HepG2 (cell line): ENCODE measurements around the gene CCDC83. TPM values are rescaled to one million over a fixed set of nuclear protein-coding genes. Genes with fewer than 3 reads are reported as not detected.

Experiments
- ATAC-seq: fragments of 200-7000 bp; cut with Tn5 transposase; 3 replicates; pipeline ENCODE4 v1.9.1; 2020; ENCODE audit warnings: mild to moderate bottlenecking, moderate library complexity
- BruUV-seq: library from RNA; stranded (reverse); fragments of 400-500 nt; replicated peaks from 2 replicates; lab custom pipeline; 2021; lab: Mats Ljungman, UMichigan
- CTCF ChIA-PET: fragments of 300-600 bp; formaldehyde crosslinking; extraction: SDS; loops from one replicate; lab custom pipeline; 2021; ENCODE audit warnings: low total read pairs, inconsistent platforms, low intra/inter-chr PET ratio; lab: Yijun Ruan, JAX
- POLR2A ChIA-PET: fragments of 350-600 bp; sonication (Branson Sonifier 250); formaldehyde crosslinking; loops from one replicate; lab custom pipeline; 2020; ENCODE audit warnings: antibody characterized with exemption, inconsistent platforms; lab: Yijun Ruan, JAX
- DNase-seq: peaks from one replicate; pipeline ENCODE4 v3.0.0-alpha.2; 2015; ENCODE audit warnings: low spot score
- FAIRE-seq: peaks from 3 replicates; lab custom pipeline; 2011; peaks lifted over from hg19 to GRCh38; lab: Jason Lieb, UNC
- H2AFZ ChIP-seq: one replicate; pipeline ENCODE4 v1.6.1; 2011; ENCODE audit warnings: low read length, inconsistent platforms
- H3K27ac ChIP-seq: fragments of 300-600 bp; 3 replicates; pipeline ENCODE4 v1.8.0; 2011; ENCODE audit warnings: mixed run types, mild to moderate bottlenecking, mixed read lengths, low read length, inconsistent platforms; ENCODE audit not compliant: insufficient read depth; ENCODE audit errors: extremely low read length
- H3K27me3 ChIP-seq, 2 experiments: fragments of 200-600 bp in 1 of 2; 2 replicates in 1 of 2; 3 replicates in 1 of 2; pipeline versions ENCODE4 v1.6.0 to v1.8.0; 2011; ENCODE audit warnings: low read length in 2 of 2, mild to moderate bottlenecking in 2 of 2, moderate library complexity in 2 of 2, inconsistent platforms in 1 of 2; ENCODE audit not compliant: insufficient read depth in 2 of 2, control insufficient read depth in 1 of 2
- H3K36me3 ChIP-seq, 2 experiments: fragments of 200-600 bp in 1 of 2; replicated peaks in 1 of 2; 2 replicates in 1 of 2; 3 replicates in 1 of 2; pipeline versions ENCODE4 v1.5.1 to v1.8.0; 2011; ENCODE audit warnings: low read length in 2 of 2, inconsistent platforms in 1 of 2; ENCODE audit not compliant: insufficient read depth in 2 of 2, control insufficient read depth in 1 of 2
- H3K4me1 ChIP-seq: 2 replicates; pipeline ENCODE4 v1.5.1; 2012; ENCODE audit warnings: low read length, inconsistent platforms; ENCODE audit not compliant: insufficient read depth
- H3K4me2 ChIP-seq: 2 replicates; pipeline ENCODE4 v1.6.0; 2011; ENCODE audit warnings: low read depth, low read length, inconsistent platforms
- H3K4me3 ChIP-seq, 3 experiments: fragments of 200-600 bp in 1 of 3; sonication (generic), shearing (Covaris generic) in 1 of 3; replicated peaks in 1 of 3; 2 replicates each; pipeline ENCODE4 v1.5.1; 2011 to 2016; ENCODE audit warnings: low read length in 3 of 3, inconsistent platforms in 2 of 3, low read depth in 2 of 3, mild to moderate bottlenecking in 2 of 3, control low read depth in 1 of 3, mixed read lengths in 1 of 3; ENCODE audit not compliant: insufficient read depth in 1 of 3
- H3K79me2 ChIP-seq: one replicate; pipeline ENCODE4 v1.6.1; 2011; ENCODE audit warnings: low read length, inconsistent platforms; ENCODE audit not compliant: insufficient read depth
- H3K9ac ChIP-seq: 2 replicates; pipeline ENCODE4 v1.6.0; 2011; ENCODE audit warnings: mild to moderate bottlenecking, low read depth, low read length, inconsistent platforms; ENCODE audit not compliant: insufficient read depth
- H3K9me3 ChIP-seq: 2 replicates; pipeline ENCODE4 v1.5.1; 2012; ENCODE audit warnings: mild to moderate bottlenecking, low read length
- H4K20me1 ChIP-seq: 2 replicates; pipeline ENCODE4 v1.6.0; 2011; ENCODE audit warnings: inconsistent platforms, mild to moderate bottlenecking, low read length, moderate library complexity; ENCODE audit not compliant: insufficient read depth
- FOSL2 ChIP-seq: sonication (generic); formaldehyde crosslinking; IDR thresholded peaks from 2 replicates; pipeline ENCODE4 v1.4.0; 2020; ENCODE audit warnings: missing genetic modification reagents
- KIAA2018 ChIP-seq: sonication (generic); formaldehyde crosslinking; IDR thresholded peaks from 2 replicates; pipeline ENCODE4 v1.5.0; 2020; ENCODE audit warnings: mild to moderate bottlenecking, missing genetic modification reagents, borderline replicate concordance
- MAFF ChIP-seq: IDR thresholded peaks from 2 replicates; pipeline ENCODE4 v1.6.1; 2011; ENCODE audit warnings: low read depth, low read length, improper control_type of control experiment
- MAFK ChIP-seq, 2 experiments: IDR thresholded peaks in 1 of 2; conservative IDR thresholded peaks in 1 of 2; 2 replicates each; pipeline ENCODE4 v1.6.1; 2011; ENCODE audit warnings: improper control_type of control experiment in 2 of 2, low read length in 2 of 2
- NFAT5 ChIP-seq: sonication (generic); formaldehyde crosslinking; IDR thresholded peaks from 2 replicates; pipeline ENCODE4 v1.4.0; 2020; ENCODE audit warnings: missing genetic modification reagents
- NFIC ChIP-seq: IDR thresholded peaks from 2 replicates; pipeline ENCODE4 v1.6.1; 2012; ENCODE audit warnings: mild to moderate bottlenecking, low read length, inconsistent platforms
- PPARG ChIP-seq: conservative IDR thresholded peaks from 2 replicates; pipeline ENCODE4 v1.6.1; 2016; ENCODE audit warnings: missing biosample characterization, missing genetic modification reagents
- RFX5 ChIP-seq: IDR thresholded peaks from 2 replicates; pipeline ENCODE4 v1.6.1; 2011; ENCODE audit warnings: low read depth, low read length, improper control_type of control experiment
- RXRB ChIP-seq: IDR thresholded peaks from 2 replicates; pipeline ENCODE4 v1.6.1; 2016; ENCODE audit warnings: borderline replicate concordance, missing genetic modification reagents, missing compliant biosample characterization
- ZNF101 ChIP-seq: sonication (generic); formaldehyde crosslinking; IDR thresholded peaks from 2 replicates; pipeline ENCODE4 v1.4.0; 2020; ENCODE audit warnings: mild to moderate bottlenecking, low read depth, missing genetic modification reagents, borderline replicate concordance
- WGBS: methylation state at CpG from one replicate; pipeline ENCODE4 v1.1.6; 2017; ENCODE audit warnings: low lambda C conversion rate; 5-methylcytosine and 5-hydroxymethylcytosine counted together
- in situ Hi-C: cut with HindIII; loops from 2 replicates; pipeline ENCODE4 v1.10.0; 2017; ENCODE audit warnings: low pct_unique_long_range_greater_than_20kb; ENCODE audit not compliant: extremely low pct_ligation_motif_present
- intact Hi-C: fragments of 100-400 bp; cut with micrococcal nuclease; formaldehyde crosslinking; loops from one replicate; pipeline ENCODE4 v1.10.0; 2022; ENCODE audit not compliant: unreplicated experiment
- polyA plus RNA-seq, 8 experiments: library from polyadenylated mRNA; depleted of rRNA in 3 of 8; stranded (reverse) in 7 of 8; unstranded in 1 of 8; fragments of >200 nt; fragmentation: Illumina TruSeq in 4 of 8; extraction: Trizol in 4 of 8; gene quantifications; 2 replicates each; pipeline versions ENCODE4 v1.2.1 to v1.2.3, GENCODE V29; 2011 to 2016; ENCODE audit warnings: low read depth in 4 of 8, missing spikeins in 1 of 8, mixed read lengths in 1 of 8; ENCODE audit not compliant: insufficient read depth in 1 of 8
- total RNA-seq, 5 experiments: library from RNA; depleted of rRNA; stranded (reverse); fragments of >200 nt; fragmentation: Illumina TruSeq; extraction: Trizol; gene quantifications; 2 replicates each; pipeline ENCODE4 v1.2.3, GENCODE V29; 2016; ENCODE audit warnings: low read depth in 1 of 5

CCDC83 gene
- total and polyA plus RNA-seq, 2 of the 13 experiments (the other 11 are each of a cell fraction or from before 2014, with no cell fraction given), result not detected

- CTCF ChIA-PET, result no interaction called here
- POLR2A ChIA-PET, result no interaction called here
- Histone ChIP-seq H3K9me3 (no peaks in the 10 kb centered on the region), H3K4me3 (no peak overlapping the region), H3K27ac (no peak overlapping the region), H4K20me1 (no peaks in the 10 kb centered on the region), H3K9ac (no peak overlapping the region), H3K4me1 (peaks cover 33% of the 10 kb centered on the region), H2AFZ (no peak overlapping the region), H3K36me3 (no peaks in the 10 kb centered on the region), H3K27me3 (no peaks in the 10 kb centered on the region), H3K79me2 (no peaks in the 10 kb centered on the region), H3K4me2 (no peak overlapping the region)
- intact Hi-C loops (no loop called here), in situ Hi-C loops (no loop called here)
- DNase-seq (peak; percentile 13), ATAC-seq (peak; percentile 70), FAIRE-seq (no peak)
- no TSS peak for BruUV-seq
- WGBS, result 56% methylated on average over 8 of the region's 8 CpGs
- peak; percentile 49; the same call in 1 of the 2 replicates for TF ChIP-seq PPARG (CRISPR knock-in tag)
- TF ChIP-seq MAFF, result peak; percentile 92
- TF ChIP-seq NFIC, result no peak
- peak; percentile 82 for TF ChIP-seq FOSL2 (CRISPR knock-in tag)
- TF ChIP-seq NFAT5 (CRISPR knock-in tag), result no peak
- TF ChIP-seq ZNF101 (CRISPR knock-in tag), result no peak
- no peak for TF ChIP-seq KIAA2018 (CRISPR knock-in tag)
- peak; percentile 74; the same call in 1 of the 2 replicates for TF ChIP-seq RFX5
- TF ChIP-seq MAFK (conservative IDR thresholded peaks at IDR 0.05 in 1 of 2, IDR thresholded peaks at IDR 0.05 in 1 of 2; ENCODE audit: low read length in 2 of 2), result peak; percentile 91 to 95
- 0 out of 2 replicates have a peak, but pooled peaks have one; percentile 55 for TF ChIP-seq RXRB (CRISPR knock-in tag)
Observed at GRCh38 chr11:85889676-85890579, 34.7 kb downstream of the CCDC83 start.
